ENCODE results near the gene CEP295NL.
"Not testable (repeated sequence)": the region's sequence is repeated elsewhere in the genome, so short reads cannot be mapped to it uniquely, and the experiment has no call there.

CEP295NL gene

DNA sequence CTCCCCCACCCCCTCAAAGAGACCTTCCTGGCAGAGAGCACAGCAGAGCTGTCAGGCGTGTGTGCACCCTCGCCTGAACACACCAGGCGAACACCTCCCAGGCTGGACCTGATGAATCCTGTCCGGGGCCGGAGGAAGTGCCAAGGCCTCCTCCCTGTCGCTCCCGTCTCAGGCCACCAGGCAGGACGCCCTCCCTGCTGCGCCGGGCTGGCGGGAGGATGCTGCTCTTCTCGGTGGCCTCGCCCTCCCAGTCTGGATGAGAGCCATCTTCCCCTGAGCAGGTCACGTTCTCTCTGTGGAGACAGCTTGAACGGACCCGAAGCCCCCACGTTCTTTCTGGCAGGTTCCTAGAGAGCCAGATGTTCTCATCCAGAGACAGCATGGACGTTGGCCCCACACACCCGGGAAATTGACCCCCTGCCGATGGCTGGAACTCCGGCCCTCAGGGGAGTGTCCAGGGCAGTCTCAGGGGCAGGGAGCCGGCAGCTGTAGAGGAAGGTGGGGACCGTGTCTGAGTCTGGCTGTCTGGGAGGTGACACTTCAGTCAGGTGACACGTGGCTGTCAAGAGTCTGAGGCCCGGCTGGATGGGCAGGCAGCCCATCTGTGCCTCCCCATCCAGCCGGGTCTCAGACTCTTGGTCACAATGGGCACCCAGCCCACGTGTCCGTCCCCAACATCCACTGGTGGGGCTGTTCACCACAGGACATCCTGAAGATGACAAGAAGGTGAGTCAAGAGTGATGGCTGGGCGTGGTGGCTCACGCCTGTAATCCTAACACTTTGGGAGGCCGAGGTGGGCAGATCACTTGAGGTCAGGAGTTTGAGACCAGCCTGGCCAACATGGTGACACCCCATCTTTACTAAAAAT is 27.1 kb upstream of the CEP295NL start:
- no peak for DNase-seq (ENCODE audit: low read depth, low spot score)

DNA sequence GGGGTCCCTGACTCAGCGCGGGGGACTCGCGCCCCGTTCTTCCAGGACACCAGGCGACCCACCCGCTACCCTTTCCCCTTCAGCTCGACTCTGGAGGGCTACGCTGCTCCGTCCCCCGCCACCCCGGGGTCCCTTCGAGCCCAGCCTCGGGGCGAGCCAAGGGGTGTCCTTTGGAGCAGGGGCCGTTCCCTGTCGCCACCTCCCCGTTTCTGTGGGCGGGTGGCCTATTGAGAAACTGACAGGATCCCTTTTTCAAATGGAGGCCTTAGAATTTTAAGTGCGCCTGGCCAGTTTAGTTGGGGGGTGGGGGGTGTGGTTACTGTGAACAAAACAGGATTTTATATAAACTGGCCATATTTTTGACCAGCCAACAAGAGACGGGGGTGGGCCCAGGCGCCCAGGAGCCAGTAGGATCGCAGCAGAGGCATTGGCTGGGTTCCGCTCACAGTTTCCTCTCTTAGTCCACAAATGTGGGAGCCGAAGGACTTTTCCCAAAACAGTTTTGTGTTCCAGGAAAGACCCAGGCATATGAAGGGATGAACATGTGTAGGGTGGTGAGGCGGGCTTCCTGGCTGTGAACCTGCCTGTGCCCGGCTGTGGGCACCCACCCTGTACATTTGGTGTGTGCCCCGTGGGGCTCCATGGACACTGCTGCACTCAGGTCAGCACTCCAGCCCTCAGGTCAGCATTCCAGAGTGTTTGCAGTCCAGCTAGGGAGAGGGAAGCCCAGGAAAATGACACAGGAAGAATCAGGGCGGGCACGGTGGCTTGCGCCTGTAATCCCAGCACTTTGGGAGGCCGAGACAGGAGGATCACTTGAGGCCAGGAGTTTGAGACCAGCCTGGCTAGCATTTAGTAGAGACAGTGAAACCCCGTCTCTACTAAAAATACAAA is 22.9 kb upstream of the CEP295NL start:
- no peak for DNase-seq (ENCODE audit: low read depth, low spot score)

- peak; percentile 29 for DNase-seq (ENCODE audit: low read depth, low spot score)
Measured at GRCh38 chr17:78925234-78925633, 22.2 kb upstream of the CEP295NL start, which contains the start of gene TIMP2. Gene TIMP2 (minus strand): TSS chr17:78925387. CDS start chr17:78925088, 299 bp downstream.

- no peak for DNase-seq (ENCODE audit: low read depth, low spot score)
Measured at GRCh38 chr17:78924481-78925151, 21.6 kb upstream of the CEP295NL start.

DNA sequence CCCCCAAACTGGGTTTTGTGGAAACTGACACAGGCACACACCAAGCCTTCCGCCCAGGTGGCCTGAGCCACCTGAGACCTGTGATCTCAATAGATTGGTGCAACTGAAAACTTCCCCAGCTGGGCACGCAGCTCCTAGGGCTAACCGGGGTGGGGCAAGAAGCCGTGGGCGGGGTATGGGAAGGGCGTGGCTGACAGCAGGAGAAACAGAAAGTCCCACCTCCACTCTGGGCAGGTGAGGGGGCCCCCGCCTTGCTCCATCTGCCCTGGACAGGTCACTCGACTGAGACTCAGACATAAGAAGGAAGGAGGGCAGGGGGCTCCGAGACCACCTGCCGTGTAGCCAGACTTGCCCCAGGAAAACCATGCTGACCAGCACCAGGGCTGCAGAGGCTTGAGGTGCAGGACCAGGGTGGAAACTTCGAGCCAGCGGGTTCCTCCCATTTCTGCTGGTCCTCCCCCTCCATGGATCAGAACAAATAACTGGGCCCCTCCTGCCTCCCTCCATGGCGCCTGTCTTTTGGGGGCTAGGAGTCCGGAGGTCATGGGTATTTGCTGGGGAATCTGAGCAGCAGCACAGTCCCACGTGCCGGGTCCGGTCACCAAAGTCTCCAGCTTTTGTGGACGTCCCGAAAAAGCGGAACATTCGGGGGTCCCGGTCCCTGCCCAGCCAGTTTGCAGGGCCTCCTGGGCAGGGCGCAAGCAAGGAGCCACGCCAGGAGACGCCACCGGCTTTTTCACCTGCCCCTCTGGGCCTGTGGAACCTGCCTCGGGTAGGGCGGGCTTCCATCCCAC is 20.9 kb upstream of the CEP295NL start:
- peak; percentile 21 for DNase-seq (ENCODE audit: low read depth, low spot score)

DNA sequence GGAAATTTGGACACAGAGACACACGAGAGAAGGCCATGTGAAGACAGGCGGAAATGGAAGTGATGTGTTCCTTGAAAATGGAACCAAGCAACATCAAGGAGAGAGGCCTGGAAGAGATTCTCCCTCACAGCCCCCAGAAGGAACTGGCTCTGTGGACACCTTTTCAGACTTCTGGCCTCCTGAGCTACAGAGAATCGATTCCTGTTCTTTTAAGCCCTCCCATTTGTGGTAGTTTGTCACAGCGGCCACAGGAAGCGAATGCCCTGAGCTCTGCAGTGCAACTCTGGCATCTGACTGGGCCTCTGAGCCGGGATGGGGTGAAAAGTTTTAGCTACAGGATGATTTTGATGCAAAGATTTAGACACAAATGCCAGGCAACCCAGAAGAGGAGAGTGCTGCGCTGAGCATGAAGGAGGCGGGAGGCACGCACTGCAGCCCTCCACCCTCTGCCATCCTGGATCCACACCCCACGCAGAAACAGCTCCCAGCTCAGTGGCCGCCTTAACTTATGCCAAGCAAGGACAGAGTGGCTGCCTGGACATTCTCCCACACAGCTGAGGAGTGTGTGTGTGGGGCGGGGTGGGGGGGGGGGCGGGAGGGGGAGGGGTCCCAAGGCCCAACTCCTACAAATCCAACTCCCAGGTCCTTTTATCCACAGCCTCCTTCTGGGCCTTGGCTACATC is 20.0 kb upstream of the CEP295NL start:
- DNase-seq (ENCODE audit: low read depth, low spot score): no peak

DNA sequence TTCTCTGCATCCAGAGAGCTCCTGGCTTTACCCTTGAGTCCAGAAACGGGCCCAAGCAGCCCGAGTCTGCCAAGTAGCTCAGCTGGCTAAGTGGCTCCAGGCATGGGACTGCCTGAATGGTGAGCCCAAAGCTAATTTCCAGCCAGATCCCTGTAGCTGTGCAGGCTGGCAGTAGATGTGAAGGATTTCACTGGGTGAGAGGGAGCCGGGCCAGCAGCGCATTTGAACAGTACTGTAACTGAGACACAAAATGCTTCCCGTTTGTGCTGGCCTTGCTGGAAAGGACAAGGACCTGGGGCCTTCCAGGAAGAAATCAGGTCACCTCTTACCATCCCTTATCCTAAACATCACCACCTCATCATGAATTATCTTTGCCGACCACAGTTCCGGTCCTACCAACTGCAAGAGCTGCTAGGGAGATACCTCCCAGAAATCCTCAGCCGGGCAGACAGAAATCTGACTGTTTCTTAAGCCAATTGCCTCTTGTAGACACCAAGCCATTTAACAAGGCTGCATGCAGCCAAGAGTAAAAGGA is 18.5 kb upstream of the CEP295NL start:
- DNase-seq (ENCODE audit: low read depth, low spot score): no peak

DNA sequence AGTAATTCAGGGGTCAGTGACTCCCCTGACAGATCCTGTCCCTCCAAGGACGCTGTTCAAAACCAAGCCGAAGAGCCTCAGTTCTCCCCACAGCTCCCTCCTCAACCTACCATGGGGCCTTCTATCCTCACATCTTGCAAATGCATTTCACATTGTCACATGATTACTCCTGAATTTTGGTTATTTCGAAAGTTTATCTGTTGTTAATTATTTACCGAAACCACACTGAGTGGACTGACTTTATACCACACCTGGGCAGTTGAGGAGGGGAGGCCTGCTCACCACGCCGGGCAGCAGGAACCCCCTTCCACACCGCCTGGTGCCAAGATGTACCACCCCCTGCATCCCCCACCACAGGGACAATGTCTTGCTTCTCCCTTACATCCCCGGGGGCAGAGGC is 17.5 kb upstream of the CEP295NL start:
- no peak for DNase-seq (ENCODE audit: low read depth, low spot score)

DNA sequence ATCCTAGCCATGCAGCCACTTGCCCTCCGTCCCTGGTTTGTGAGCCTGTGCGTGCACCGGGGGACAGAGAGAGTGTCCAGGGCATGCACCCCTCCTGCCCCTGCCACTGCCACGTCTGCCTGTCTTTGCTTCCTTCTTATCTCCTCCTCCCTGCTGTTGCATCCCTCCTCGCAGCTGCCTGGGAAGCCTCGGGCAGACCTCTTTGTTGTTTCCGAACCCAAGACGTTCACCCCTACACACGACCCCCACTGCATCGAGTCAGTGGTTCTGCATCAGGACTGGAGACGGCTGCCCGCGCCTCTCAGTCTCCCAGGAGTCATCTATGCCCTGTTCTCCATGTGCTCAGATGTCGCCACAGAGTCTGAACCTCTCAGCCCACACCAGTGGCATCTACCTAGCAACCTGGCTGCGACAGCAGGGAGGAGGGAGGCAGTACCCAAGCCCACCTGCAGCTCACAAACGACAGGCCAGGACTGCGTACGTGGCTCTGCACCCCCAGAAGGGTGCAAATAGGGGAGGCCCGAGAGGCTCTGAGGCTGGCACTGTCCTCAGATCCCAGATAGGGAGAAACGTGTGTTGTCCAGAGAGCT is 17.0 kb upstream of the CEP295NL start:
- DNase-seq (ENCODE audit: low read depth, low spot score): no peak

- no peak for DNase-seq (ENCODE audit: low read depth, low spot score)
Measured at GRCh38 chr17:78918979-78919378, 16.0 kb upstream of the CEP295NL start.

- no peak for DNase-seq (ENCODE audit: low read depth, low spot score)
Measured at GRCh38 chr17:78917451-78918275, 14.7 kb upstream of the CEP295NL start.

DNA sequence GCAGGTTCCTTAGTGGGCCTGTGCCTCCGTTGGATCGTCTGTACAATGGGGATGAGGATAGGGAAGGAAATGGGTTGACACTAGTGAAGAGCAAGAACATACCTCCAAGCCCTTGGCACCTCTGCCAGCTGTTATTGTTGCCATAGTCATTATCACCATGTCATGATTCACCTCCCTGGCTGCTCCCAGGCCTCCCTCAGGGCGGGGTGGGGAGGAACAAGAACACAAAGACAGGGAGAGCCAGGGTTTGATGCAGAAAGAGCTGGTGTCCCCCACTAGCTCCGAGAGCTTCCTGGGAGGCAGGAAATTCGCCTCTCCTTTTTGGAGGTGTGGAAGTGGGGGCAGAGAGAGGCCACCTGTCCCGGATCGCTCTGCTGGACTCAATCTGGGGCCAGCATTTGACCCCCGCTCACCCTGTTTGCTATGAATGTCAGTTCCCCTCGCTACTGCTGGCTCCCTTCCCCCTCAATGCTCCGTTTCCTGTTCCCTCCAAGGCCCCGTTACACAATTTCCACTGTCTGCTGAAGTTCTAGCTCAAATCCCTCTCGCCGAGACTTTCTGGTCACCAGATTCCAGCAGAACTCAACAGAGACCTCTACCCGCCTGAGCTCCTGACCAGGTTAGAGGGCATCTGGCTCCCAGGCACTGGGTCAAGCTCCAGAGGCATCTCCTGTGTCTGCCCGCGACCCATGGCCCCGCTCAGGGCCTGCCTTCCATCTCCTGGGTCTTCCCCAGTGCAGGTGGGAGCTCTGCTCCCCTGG is 13.1 kb upstream of the CEP295NL start:
- DNase-seq (ENCODE audit: low read depth, low spot score): no peak

- no peak for DNase-seq (ENCODE audit: low read depth, low spot score)
Measured at GRCh38 chr17:78913115-78913514, 10.1 kb upstream of the CEP295NL start.

DNA sequence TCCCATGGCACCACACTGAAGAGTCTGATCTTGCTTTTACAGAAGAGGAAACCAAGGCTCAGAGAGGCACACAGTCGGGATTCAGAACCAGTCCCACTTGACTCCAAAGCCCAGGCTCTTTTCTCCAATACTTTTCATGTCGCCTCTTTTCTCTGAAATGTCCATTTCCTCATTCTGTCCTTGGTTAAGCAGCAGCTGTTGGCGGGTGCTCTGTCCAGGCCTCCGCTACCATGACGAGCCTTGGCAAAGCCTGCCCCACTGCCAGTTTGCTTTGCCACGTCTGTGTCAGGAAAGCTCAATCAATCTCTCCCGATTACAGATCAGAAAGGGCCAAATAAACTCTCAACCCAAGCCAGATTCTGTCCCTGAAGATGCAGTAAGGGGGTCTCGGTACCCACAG is 9.1 kb upstream of the CEP295NL start:
- DNase-seq (ENCODE audit: low read depth, low spot score): no peak

- not testable (repeated sequence) for DNase-seq (ENCODE audit: low read depth, low spot score)
Measured at GRCh38 chr17:78911543-78911942, 8.5 kb upstream of the CEP295NL start.

DNA sequence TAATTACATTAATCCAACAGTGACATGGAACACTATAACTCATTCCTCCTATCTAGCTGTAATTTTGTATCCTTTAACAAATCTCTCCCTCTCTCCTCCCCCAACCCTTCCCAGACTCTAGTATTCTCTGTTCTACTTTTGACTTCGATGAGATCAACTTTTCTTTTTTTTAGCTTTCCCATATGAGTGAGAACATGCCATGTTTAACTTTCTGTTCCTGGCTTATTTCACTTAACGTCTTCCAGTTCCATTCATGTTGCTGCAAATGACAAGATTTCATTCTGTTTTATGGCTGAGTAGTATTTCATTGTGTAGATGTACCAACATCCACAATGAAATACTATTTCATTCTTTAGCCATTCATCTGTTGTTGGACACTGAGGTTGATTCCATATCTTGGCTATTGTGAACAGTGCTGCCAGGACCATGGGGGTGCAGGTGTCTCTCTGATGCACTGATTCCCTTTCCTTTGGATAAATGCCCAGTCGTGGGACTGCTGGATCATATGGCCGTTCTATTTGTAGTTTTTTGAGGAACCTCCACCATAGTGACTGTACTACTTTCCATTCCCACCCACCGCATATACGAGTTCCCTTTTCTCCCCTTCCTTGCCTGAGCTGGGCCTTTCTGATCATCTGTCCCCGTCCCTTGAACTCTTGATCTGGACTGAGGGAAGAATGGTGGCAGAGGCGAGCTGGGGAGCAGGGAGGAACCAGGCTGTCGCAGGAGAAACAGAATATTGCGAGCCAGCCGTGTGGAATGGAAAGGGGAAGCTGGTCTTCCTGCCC is 7.7 kb upstream of the CEP295NL start:
- no peak for DNase-seq (ENCODE audit: low read depth, low spot score)

DNA sequence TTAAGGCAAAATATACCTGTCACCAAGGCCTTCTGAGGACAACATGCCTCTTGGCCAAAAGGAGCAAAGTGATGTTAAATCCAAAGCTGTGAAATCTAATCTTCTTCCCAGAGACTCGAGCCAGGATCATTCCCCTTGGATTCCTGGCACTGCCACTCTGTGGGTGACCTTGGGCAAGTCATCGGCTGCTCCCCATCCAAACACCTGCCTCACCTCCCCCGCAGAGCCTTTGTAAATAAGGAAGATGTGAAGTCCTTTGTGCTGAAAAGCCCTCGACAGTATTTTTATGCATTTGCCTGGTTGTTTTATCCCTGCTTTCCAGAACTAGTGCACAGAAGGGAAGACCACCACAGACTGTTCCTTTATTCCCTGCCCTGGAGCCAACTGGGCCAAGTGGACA is 5.4 kb upstream of the CEP295NL start:
- DNase-seq (ENCODE audit: low read depth, low spot score): no peak

Measured in activated naive CD8-positive, alpha-beta T cell treated with anti-CD3 and anti-CD28 coated beads, Interleukin-2, amount 50 U/mL, for 16 hours (primary cell).